H1 (cell line): ENCODE data around the gene TTC23. TPM values are rescaled to one million over a fixed set of nuclear protein-coding genes. Genes with fewer than 3 reads are reported as not detected.

Experiments
- CTCF ChIA-PET: fragments of 300-600 bp; sonication (Branson Sonifier 250); formaldehyde crosslinking; loops from one replicate; lab custom pipeline; 2021; ENCODE audit not compliant: partially characterized antibody; lab: Charles Lee
- POLR2A ChIA-PET: fragments of 300-600 bp; sonication (Branson Sonifier 250); formaldehyde crosslinking; loops from one replicate; lab custom pipeline; 2021; ENCODE audit warnings: inconsistent platforms; ENCODE audit not compliant: partially characterized antibody; lab: Charles Lee
- DNase-seq, 2 experiments: peaks; one replicate each; pipeline versions ENCODE4 v3.0.0 to v3.0.0-alpha.2; 2010 to 2022; ENCODE audit warnings: low spot score in 2 of 2, low read depth in 1 of 2, mixed read lengths in 1 of 2
- FAIRE-seq: peaks from 2 replicates; lab custom pipeline; 2011; peaks lifted over from hg19 to GRCh38; lab: Jason Lieb, UNC
- H2AFZ ChIP-seq: 2 replicates; pipeline ENCODE4 v1.8.1; 2012; ENCODE audit warnings: low read length, inconsistent platforms
- H2AK5ac ChIP-seq: 2 replicates; pipeline ENCODE4 v1.6.1; 2013; ENCODE audit warnings: low read depth, low read length
- H2BK120ac ChIP-seq: replicated peaks from 2 replicates; pipeline ENCODE3; 2013; ENCODE audit warnings: low read depth, low read length, inconsistent platforms
- H2BK12ac ChIP-seq: 2 replicates; pipeline ENCODE4 v1.6.1; 2013; ENCODE audit warnings: low read depth, low read length
- H2BK15ac ChIP-seq: 2 replicates; pipeline ENCODE4 v1.6.1; 2013; ENCODE audit warnings: low read length
- H2BK20ac ChIP-seq: 2 replicates; pipeline ENCODE4 v1.6.1; 2013; ENCODE audit warnings: low read length
- H2BK5ac ChIP-seq: 2 replicates; pipeline ENCODE4 v1.6.1; 2013; ENCODE audit warnings: low read depth, low read length
- H3K14ac ChIP-seq: 2 replicates; pipeline ENCODE4 v1.6.1; 2013; ENCODE audit warnings: inconsistent platforms; ENCODE audit not compliant: insufficient read length
- H3K18ac ChIP-seq: 2 replicates; pipeline ENCODE4 v1.6.1; 2013; ENCODE audit warnings: low read length; ENCODE audit errors: extremely low read depth
- H3K23ac ChIP-seq: 2 replicates; pipeline ENCODE4 v1.6.1; 2013; ENCODE audit warnings: inconsistent platforms; ENCODE audit not compliant: insufficient read length
- H3K23me2 ChIP-seq: 2 replicates; pipeline ENCODE4 v1.6.1; 2013; ENCODE audit warnings: low read depth, low read length
- H3K27ac ChIP-seq: 2 replicates; pipeline ENCODE4 v1.6.1; 2011; ENCODE audit warnings: low read depth, low read length, inconsistent platforms
- H3K27me3 ChIP-seq, 4 experiments: replicated peaks in 1 of 4; 1 replicate in 1 of 4; 2 replicates in 3 of 4; pipeline versions ENCODE4 v1.6.1 to v1.8.1; 2011 to 2013; ENCODE audit warnings: low read length in 3 of 4, mild to moderate bottlenecking in 3 of 4, inconsistent platforms in 2 of 4, mixed read lengths in 2 of 4, moderate library complexity in 1 of 4; ENCODE audit not compliant: control insufficient read depth in 3 of 4, insufficient read depth in 3 of 4; ENCODE audit errors: extremely low read depth in 1 of 4
- H3K36me3 ChIP-seq, 4 experiments: 2 replicates each; pipeline versions ENCODE4 v1.6.1 to v1.8.1; 2011 to 2013; ENCODE audit warnings: mild to moderate bottlenecking in 4 of 4, low read length in 3 of 4, moderate library complexity in 2 of 4, control low read depth in 1 of 4, inconsistent platforms in 1 of 4; ENCODE audit not compliant: insufficient read depth in 4 of 4, control insufficient read depth in 2 of 4
- H3K4ac ChIP-seq: replicated peaks from 2 replicates; pipeline ENCODE3; 2013; ENCODE audit warnings: low read length, low read depth, mixed read lengths, inconsistent platforms; ENCODE audit not compliant: insufficient read length
- H3K4me1 ChIP-seq, 4 experiments: replicated peaks in 1 of 4; 1 replicate in 1 of 4; 2 replicates in 3 of 4; pipeline versions ENCODE4 v1.6.1 to v1.8.1; 2011 to 2013; ENCODE audit warnings: low read length in 3 of 4, inconsistent platforms in 2 of 4, mixed read lengths in 1 of 4; ENCODE audit not compliant: insufficient read depth in 4 of 4, control insufficient read depth in 3 of 4
- H3K4me2 ChIP-seq, 2 experiments: 2 replicates each; pipeline versions ENCODE4 v1.6.1 to v1.8.1; 2011 to 2013; ENCODE audit warnings: low read depth in 2 of 2, low read length in 2 of 2, control low read depth in 1 of 2, inconsistent platforms in 1 of 2, mild to moderate bottlenecking in 1 of 2; ENCODE audit not compliant: insufficient read depth in 1 of 2
- H3K4me3 ChIP-seq, 4 experiments: fragments of 200-600, 300-600 bp in 1 of 4; sonication (generic), shearing (Covaris generic), sonication (Bioruptor Twin) in 1 of 4; 2 replicates each; pipeline versions ENCODE4 v1.5.1 to v1.8.1; 2011 to 2016; ENCODE audit warnings: low read length in 4 of 4, low read depth in 3 of 4, control low read depth in 2 of 4, inconsistent platforms in 2 of 4, mild to moderate bottlenecking in 2 of 4, mixed read lengths in 1 of 4, moderate library complexity in 1 of 4; ENCODE audit not compliant: insufficient read depth in 2 of 4; ENCODE audit errors: extremely low read depth in 1 of 4
- H3K56ac ChIP-seq: replicated peaks from 2 replicates; pipeline ENCODE3; 2013; ENCODE audit warnings: low read depth, mild to moderate bottlenecking, mixed read lengths, low read length, inconsistent platforms; ENCODE audit not compliant: insufficient read length
- H3K79me1 ChIP-seq: 2 replicates; pipeline ENCODE4 v1.6.1; 2013; ENCODE audit warnings: low read depth, low read length, control low read depth
- H3K79me2 ChIP-seq, 2 experiments: 2 replicates each; pipeline versions ENCODE4 v1.6.1 to v1.8.1; 2012 to 2013; ENCODE audit warnings: low read length in 2 of 2, mild to moderate bottlenecking in 2 of 2, inconsistent platforms in 1 of 2; ENCODE audit not compliant: insufficient read depth in 2 of 2, control insufficient read depth in 1 of 2
- H3K9ac ChIP-seq, 4 experiments: replicated peaks in 1 of 4; 1 replicate in 1 of 4; 2 replicates in 3 of 4; pipeline versions ENCODE4 v1.6.1 to v1.8.1; 2011 to 2013; ENCODE audit warnings: low read depth in 3 of 4, low read length in 3 of 4, control low read depth in 2 of 4, mild to moderate bottlenecking in 2 of 4, moderate library complexity in 2 of 4, inconsistent platforms in 1 of 4; ENCODE audit errors: extremely low read depth in 1 of 4
- H3K9me3 ChIP-seq, 2 experiments: 2 replicates each; pipeline versions ENCODE4 v1.6.1 to v1.8.1; 2012 to 2013; ENCODE audit warnings: mild to moderate bottlenecking in 2 of 2, moderate library complexity in 2 of 2, control low read depth in 1 of 2, inconsistent platforms in 1 of 2, low read depth in 1 of 2, low read length in 1 of 2, mixed read lengths in 1 of 2; ENCODE audit not compliant: insufficient read depth in 2 of 2
- H4K20me1 ChIP-seq, 2 experiments: replicated peaks in 1 of 2; 2 replicates each; pipeline versions ENCODE3 to v1.8.1; 2011 to 2013; ENCODE audit warnings: inconsistent platforms in 2 of 2, low read length in 2 of 2, mild to moderate bottlenecking in 1 of 2; ENCODE audit not compliant: insufficient read depth in 2 of 2, control insufficient read depth in 1 of 2
- H4K5ac ChIP-seq: 2 replicates; pipeline ENCODE4 v1.6.1; 2013; ENCODE audit warnings: low read length, low read depth, mixed read lengths, inconsistent platforms; ENCODE audit not compliant: insufficient read length
- H4K8ac ChIP-seq: 2 replicates; pipeline ENCODE4 v1.8.0; 2013; ENCODE audit warnings: mild to moderate bottlenecking, moderate library complexity, low read length, inconsistent platforms; ENCODE audit not compliant: insufficient read depth; ENCODE audit errors: extremely low read depth
- H4K91ac ChIP-seq: replicated peaks from 2 replicates; pipeline ENCODE3; 2013; ENCODE audit warnings: low read length, mixed read lengths, inconsistent platforms; ENCODE audit not compliant: insufficient read length
- EGR1 ChIP-seq: IDR thresholded peaks from 2 replicates; pipeline ENCODE4 v1.6.1; 2011; ENCODE audit warnings: low read depth, low read length, borderline replicate concordance
- GABPA ChIP-seq: IDR thresholded peaks from 2 replicates; pipeline ENCODE4 v1.6.1; 2011; ENCODE audit warnings: mild to moderate bottlenecking, low read length, moderate library complexity, borderline replicate concordance; ENCODE audit not compliant: insufficient read depth
- WGBS, 2 experiments: shearing (Covaris generic) in 1 of 2; methylation state at CpG; one replicate each; pipeline versions ENCODE4 v1.1.6 to v1.1.7; 2013 to 2015; ENCODE audit warnings: low lambda C conversion rate in 2 of 2, mixed read lengths in 2 of 2, inconsistent platforms in 1 of 2, low coverage in 1 of 2, missing lambda C conversion rate in 1 of 2; ENCODE audit not compliant: insufficient replicate concordance in 2 of 2, insufficient coverage in 1 of 2, insufficient read length in 1 of 2; ENCODE audit errors: extremely low coverage in 1 of 2, missing lambda C conversion rate in 1 of 2; 5-methylcytosine and 5-hydroxymethylcytosine counted together
- polyA plus RNA-seq, 7 experiments: library from polyadenylated mRNA; depleted of rRNA in 3 of 7; stranded (reverse) in 5 of 7; unstranded in 2 of 7; fragments of >200 nt in 5 of 7; fragments of 200-250 nt in 2 of 7; gene quantifications; 1 replicate in 5 of 7; 2 replicates in 1 of 7; 4 replicates in 1 of 7; pipeline versions ENCODE4 v1.2.1 to v1.2.3, GENCODE V29; 2011 to 2013; ENCODE audit warnings: missing spikeins in 2 of 7, mixed read lengths in 2 of 7
- total RNA-seq: library from RNA; stranded (reverse); fragmentation: NEBNext Ultra II Directional; extraction: Animal tissue kit (Norgen Biotek cat#: 25700); gene quantifications from 2 replicates; pipeline ENCODE4 v1.2.1, GENCODE V29; 2021

TTC23 gene
- total and polyA plus RNA-seq, 2 of the 8 experiments (the other 6 are each of a cell fraction or from before 2014, with no cell fraction given), result 4.8 to 23.0 TPM

GRCh38 chr15:99157456-99157855, 91.9 kb downstream of the TTC23 start:
- no peaks in the 10 kb centered on the region for H4K20me1 ChIP-seq
- H3K4me3 ChIP-seq, result no peak overlapping the region
- H3K14ac ChIP-seq, result no peak overlapping the region
- no peak overlapping the region for H4K91ac ChIP-seq
- CTCF ChIA-PET, result interaction anchor here (1.2 to 1.5 kb wide), 2 partner anchors 51 to 57 kb away, joined by 3 read pairs; no protein-coding TSS in a partner anchor
- H3K9ac ChIP-seq, result no peak overlapping the region
- TF ChIP-seq EGR1, result no peak
- TF ChIP-seq GABPA, result no peak
- TF ChIP-seq, all 59 proteins: peak for 0
- Histone ChIP-seq H2BK12ac (no peak overlapping the region), H3K23ac (no peak overlapping the region), H2BK15ac (no peak overlapping the region), H3K18ac (no peak overlapping the region), H2AK5ac (no peak overlapping the region), H3K23me2 (no peaks in the 10 kb centered on the region), H3K4me2 (no peak overlapping the region), H3K36me3 (peaks cover 0 to 4% (median 0%) of the 10 kb centered on the region in 4 experiments; a peak in 2 of 8 replicates), H2BK20ac (no peak overlapping the region), H3K4me1 (peaks cover 0 to 4% (median 3%) of the 10 kb centered on the region in 4 experiments; a peak in 4 of 7 replicates), H4K5ac (no peak overlapping the region), H3K27ac (no peak overlapping the region), H2BK5ac (no peak overlapping the region), H3K56ac (no peak overlapping the region), H2BK120ac (no peak overlapping the region), H3K9me3 (no peaks in the 10 kb centered on the region), H3K27me3 (no peaks in the 10 kb centered on the region), H4K8ac (no peak overlapping the region), H3K79me2 (no peaks in the 10 kb centered on the region), H3K79me1 (no peaks in the 10 kb centered on the region), H3K4ac (no peak overlapping the region), H2AFZ (no peak overlapping the region)
- no peak for FAIRE-seq
- WGBS, 2 experiments, result 94% methylated on average over 3 of the region's 3 CpGs; no CpG with 5 or more reads in 1 of the 2 experiments
- POLR2A ChIA-PET, result no interaction called here
- no peak for DNase-seq
